ENCODE data around the gene KIZ.

KIZ gene

DNA sequence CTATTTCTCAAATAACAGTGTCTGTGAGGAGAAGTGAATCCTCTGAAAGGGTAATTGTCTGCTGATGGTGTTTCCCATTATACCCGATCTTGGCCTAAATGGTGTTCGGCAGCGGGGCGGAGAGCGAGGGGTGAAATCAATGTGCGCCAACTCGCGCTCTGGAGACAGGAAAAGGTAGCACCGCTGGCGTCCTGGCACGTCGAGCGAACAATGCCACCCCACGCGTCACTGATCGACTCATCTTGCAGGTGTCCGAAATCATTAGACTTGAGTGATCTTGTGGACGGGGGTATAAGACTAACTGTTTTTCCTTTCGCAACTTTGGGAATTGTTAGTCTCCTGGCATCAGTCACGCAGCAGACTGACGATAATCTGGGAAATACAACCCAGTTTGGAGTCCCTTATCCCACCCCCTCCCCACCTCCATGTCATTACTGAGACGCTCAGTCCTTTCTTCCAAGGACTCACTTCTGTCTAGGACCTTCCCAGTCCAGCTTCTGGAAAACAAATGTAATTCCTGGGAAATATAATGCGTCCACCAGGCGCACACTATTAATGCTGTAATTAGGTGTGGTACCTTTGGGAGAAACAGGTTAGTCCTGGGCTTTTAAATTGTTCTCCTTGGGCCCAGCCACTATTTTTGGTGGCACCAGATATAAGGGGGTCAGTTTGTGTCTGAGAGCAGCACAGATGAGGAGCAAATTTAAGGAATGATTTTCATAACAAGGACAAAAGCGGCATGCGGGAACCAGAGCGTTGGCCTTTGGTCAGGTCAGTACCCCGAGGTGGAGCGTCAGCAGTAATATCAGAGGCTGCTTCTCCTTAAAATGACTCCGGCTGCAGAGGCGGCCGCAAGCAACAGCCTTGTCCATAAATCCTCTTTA lies 22.1 kb upstream of the KIZ start:
- no peak overlapping the region for H3K27ac ChIP-seq

DNA sequence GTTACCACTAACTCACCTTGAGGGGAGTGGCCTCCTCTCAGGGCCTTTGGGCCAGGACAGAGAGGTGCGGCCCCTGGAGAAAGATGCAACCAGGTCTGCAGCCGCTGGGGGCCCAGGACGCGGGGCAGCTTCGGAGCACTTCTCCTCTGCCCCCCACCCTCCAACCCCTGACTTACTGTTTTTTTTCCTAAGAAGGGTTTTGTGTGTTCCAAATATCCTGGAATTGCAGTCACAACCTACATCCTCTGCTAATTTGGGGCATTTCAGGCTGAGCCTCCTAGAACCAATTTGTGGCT lies 21.5 kb upstream of the KIZ start:
- TF ChIP-seq, protein P1, sequence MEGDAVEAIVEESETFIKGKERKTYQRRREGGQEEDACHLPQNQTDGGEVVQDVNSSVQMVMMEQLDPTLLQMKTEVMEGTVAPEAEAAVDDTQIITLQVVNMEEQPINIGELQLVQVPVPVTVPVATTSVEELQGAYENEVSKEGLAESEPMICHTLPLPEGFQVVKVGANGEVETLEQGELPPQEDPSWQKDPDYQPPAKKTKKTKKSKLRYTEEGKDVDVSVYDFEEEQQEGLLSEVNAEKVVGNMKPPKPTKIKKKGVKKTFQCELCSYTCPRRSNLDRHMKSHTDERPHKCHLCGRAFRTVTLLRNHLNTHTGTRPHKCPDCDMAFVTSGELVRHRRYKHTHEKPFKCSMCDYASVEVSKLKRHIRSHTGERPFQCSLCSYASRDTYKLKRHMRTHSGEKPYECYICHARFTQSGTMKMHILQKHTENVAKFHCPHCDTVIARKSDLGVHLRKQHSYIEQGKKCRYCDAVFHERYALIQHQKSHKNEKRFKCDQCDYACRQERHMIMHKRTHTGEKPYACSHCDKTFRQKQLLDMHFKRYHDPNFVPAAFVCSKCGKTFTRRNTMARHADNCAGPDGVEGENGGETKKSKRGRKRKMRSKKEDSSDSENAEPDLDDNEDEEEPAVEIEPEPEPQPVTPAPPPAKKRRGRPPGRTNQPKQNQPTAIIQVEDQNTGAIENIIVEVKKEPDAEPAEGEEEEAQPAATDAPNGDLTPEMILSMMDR (IDR thresholded peaks at IDR 0.05), result no peak
- intact Hi-C loops (cut with DNase I; ENCODE audit: low total_unique reads), result no loop called here
- peaks cover 0 to 97% of the 10 kb centered on the region in 2 donors for H3K27me3 ChIP-seq
- DNase-seq, result no peak
- H3K4me3 ChIP-seq, result no peak overlapping the region
- peaks cover 0 to 54% (median 46%) of the 10 kb centered on the region in 4 donors for H3K4me1 ChIP-seq
- H3K27ac ChIP-seq, result no peak overlapping the region
- H3K36me3 ChIP-seq, result no peaks in the 10 kb centered on the region
- H3K9me3 ChIP-seq, result no peaks in the 10 kb centered on the region

More for the DNA sequence above, 22.1 kb upstream of the KIZ start:
- H3K27me3 ChIP-seq, result peaks cover 0 to 97% of the 10 kb centered on the region in 2 donors
- peaks cover 0 to 54% (median 46%) of the 10 kb centered on the region in 4 donors for H3K4me1 ChIP-seq
- H3K4me3 ChIP-seq, result no peak overlapping the region
- DNase-seq, result no peak
- intact Hi-C loops (cut with DNase I; ENCODE audit: low total_unique reads), result no loop called here
- no peaks in the 10 kb centered on the region for H3K36me3 ChIP-seq
- TF ChIP-seq, protein P1 (IDR thresholded peaks at IDR 0.05), result no peak
- H3K9me3 ChIP-seq, result no peaks in the 10 kb centered on the region

DNA sequence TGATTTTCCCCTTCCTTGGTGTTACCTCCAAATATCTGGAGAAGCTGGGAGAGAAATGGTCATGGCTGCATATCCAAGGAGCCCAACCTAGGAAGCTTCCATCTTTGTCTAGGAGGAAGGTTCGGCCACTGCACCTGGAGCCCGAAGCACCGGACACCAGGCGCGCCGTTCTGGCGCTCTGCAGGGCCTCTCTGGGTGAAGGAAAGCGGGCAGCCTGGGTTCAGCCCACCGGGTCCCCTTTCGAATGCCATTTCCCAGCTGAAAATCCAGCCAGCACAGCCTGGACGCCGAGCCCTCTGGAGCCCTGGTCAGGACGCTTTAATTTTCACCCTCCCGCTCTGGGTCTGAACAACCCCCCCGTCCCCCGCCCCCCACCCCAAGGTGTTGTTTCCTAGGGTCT lies 21.0 kb upstream of the KIZ start:
- DNase-seq, result no peak
- Histone ChIP-seq H3K9me3 (no peaks in the 10 kb centered on the region), H3K27ac (no peak overlapping the region), H3K27me3 (peaks cover 0 to 93% of the 10 kb centered on the region in 2 donors), H3K36me3 (no peaks in the 10 kb centered on the region), H3K4me3 (no peak overlapping the region), H3K4me1 (peaks cover 0 to 54% (median 45%) of the 10 kb centered on the region in 4 donors)
- TF ChIP-seq, protein P1 (IDR thresholded peaks at IDR 0.05), result no peak
- intact Hi-C loops (cut with DNase I; ENCODE audit: low total_unique reads), result no loop called here

DNA sequence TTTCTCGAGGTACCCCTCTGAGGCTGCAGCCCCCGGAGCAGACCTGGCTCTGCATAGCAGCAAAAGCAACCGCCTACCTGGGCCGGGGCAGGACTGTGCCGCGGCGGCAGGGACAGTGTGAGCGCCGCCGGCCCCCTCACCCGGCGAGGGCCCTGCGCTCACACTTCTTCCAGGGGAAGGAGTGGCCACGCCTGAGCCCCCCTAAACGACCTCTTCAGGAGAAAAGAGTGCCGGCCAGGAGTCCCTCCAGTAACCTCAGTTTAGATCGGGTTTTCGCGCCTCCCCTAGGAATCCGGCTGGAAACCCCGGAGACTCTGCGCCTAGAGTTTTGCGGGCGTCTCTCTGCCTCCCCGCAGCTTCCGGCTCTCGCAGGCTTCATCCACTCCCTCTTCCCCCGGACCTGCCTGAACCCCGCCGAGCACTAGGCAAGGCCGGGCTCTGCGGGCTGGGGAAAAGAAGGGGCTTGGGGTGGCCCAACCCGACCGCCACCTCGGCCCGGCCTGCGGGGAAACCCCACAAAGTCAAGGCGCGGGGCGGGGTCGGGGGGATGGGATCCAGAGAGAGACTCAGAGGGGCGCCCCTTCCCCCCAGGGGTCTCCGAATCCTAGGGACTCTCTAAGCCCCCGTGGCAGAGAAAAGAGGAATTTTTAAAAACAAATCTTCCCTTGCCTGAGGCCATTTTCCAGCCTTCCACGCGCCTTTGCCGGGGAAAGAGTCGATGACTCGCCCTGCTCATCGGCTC lies 20.3 kb upstream of the KIZ start:
- no peaks in the 10 kb centered on the region for H3K36me3 ChIP-seq
- H3K4me3 ChIP-seq, result no peak overlapping the region
- H3K27ac ChIP-seq, result no peak overlapping the region
- TF ChIP-seq, protein P1 (IDR thresholded peaks at IDR 0.05), result no peak
- DNase-seq, result no peak
- peaks cover 0 to 86% of the 10 kb centered on the region in 2 donors for H3K27me3 ChIP-seq
- intact Hi-C loops (cut with DNase I; ENCODE audit: low total_unique reads), result no loop called here
- H3K4me1 ChIP-seq, result peaks cover 0 to 48% (median 40%) of the 10 kb centered on the region in 4 donors
- no peaks in the 10 kb centered on the region for H3K9me3 ChIP-seq

DNA sequence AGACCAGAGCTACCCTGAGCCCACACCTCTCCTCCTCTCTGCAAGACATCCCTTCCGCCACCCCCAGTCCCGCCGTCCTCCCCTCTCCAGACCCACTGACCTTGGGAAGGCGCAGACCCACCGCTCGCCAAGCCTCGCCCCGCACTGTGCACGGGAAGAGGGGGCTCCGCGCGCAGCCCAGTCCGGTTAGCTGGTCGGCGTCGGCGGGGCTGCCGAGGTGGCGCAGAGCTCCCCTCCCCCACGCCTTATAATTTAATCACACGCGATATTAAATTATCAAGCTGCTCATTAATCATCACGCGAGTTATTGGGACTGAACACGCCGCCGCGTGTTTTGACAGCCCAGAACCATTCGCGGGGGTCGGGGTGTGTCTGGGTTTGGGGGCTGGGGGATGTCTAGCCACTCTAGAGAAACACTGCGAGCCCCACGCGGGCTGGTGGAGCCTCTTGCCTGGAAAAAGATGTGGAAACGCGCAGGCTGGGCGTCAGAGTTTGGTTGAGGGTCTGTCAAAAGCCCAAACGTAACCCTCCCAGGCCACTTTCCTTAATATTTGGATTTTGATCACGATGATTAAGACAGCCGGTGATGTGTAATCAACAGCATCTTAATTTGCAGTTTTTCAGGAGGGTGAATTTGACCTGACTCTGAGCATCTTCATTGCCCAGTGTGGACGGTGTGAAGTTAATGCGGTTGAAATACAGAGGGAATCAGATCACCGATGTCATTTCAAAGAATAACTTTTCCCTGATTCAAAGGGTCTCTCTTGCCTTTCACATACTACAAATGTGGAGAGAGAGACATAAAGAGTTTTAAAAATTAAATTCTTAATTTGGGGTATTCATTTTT lies 19.5 kb upstream of the KIZ start, which contains the start of gene LINC00237:
LINC00237 (minus strand) TSS at position 188 of the 847 bp plus-strand sequence.
- TF ChIP-seq, protein P1 (IDR thresholded peaks at IDR 0.05), result no peak
- Histone ChIP-seq H3K27me3 (peaks cover 0 to 78% of the 10 kb centered on the region in 2 donors), H3K4me3 (no peak within 1 kb of the TSS)

More for the DNA sequence above, 19.5 kb upstream of the KIZ start, which contains the start of gene LINC00237:
- DNase-seq, result no peak
- Histone ChIP-seq H3K9me3 (no peaks in the 10 kb centered on the region), H3K27ac (no peak within 1 kb of the TSS), H3K4me1 (peaks cover 0 to 40% (median 32%) of the 10 kb centered on the region in 4 donors), H3K36me3 (no peaks in the 10 kb centered on the region)
- intact Hi-C loops (cut with DNase I; ENCODE audit: low total_unique reads), result no loop called here

Measured in tibial artery (tissue), 4 donors.